Breast epithelium (tissue), 3 donors: ENCODE results near the gene NUMA1.

Source experiments
- CTCF ChIP-seq, 3 donors: fragments of 450-650 bp; IDR thresholded peaks; one replicate each; pipeline ENCODE4 v1.5.1; 2016 to 2017; ENCODE audit warnings: antibody characterized with exemption in 3 of 3, mild to moderate bottlenecking in 3 of 3, moderate library complexity in 3 of 3
- POLR2A ChIP-seq: fragments of 450-650 bp; IDR thresholded peaks from one replicate; pipeline ENCODE4 v1.6.1; 2016; ENCODE audit warnings: antibody characterized with exemption, mild to moderate bottlenecking, moderate library complexity
- POLR2AphosphoS5 ChIP-seq, 3 donors: sonication (generic); formaldehyde crosslinking; IDR thresholded peaks; one replicate each; pipeline ENCODE4 v1.6.1; 2017; ENCODE audit warnings: antibody characterized with exemption in 3 of 3

GRCh38 chr11:72070491-72070890 is 9.9 kb downstream of the NUMA1 start:
- TF ChIP-seq CTCF (IDR thresholded peaks at IDR 0.05) (no peak), POLR2AphosphoS5 (IDR thresholded peaks at IDR 0.05) (no peak), POLR2A (no peak)
